Panc1 (cell line): Measurements from ENCODE around the gene CYB5R3. TPM values are rescaled to one million over a fixed set of nuclear protein-coding genes. Genes with fewer than 3 reads are reported as not detected.

Experiments used
- ATAC-seq: fragments of 200-7000 bp; cut with Tn5 transposase; 2 replicates; pipeline ENCODE4 v1.9.1; 2020; ENCODE audit warnings: mild to moderate bottlenecking, moderate library complexity
- BruUV-seq: library from RNA; stranded (reverse); fragments of 400-500 nt; replicated peaks from 2 replicates; lab custom pipeline; 2021; lab: Mats Ljungman, UMichigan
- CTCF ChIA-PET: fragments of 300-600 bp; sonication (Branson Sonifier 250); formaldehyde crosslinking; loops from one replicate; lab custom pipeline; 2022; ENCODE audit warnings: antibody characterized with exemption; lab: Charles Lee
- POLR2A ChIA-PET: fragments of 300-600 bp; sonication (Branson Sonifier 250); formaldehyde crosslinking; loops from one replicate; lab custom pipeline; 2022; ENCODE audit warnings: antibody characterized with exemption; lab: Charles Lee
- DNase-seq: peaks from one replicate; pipeline ENCODE4 v3.0.0-alpha.2; 2010; ENCODE audit warnings: low read depth, low spot score
- H3K27ac ChIP-seq: 2 replicates; pipeline ENCODE4 v1.5.1; 2011; ENCODE audit warnings: mild to moderate bottlenecking, low read length, inconsistent platforms
- H3K27me3 ChIP-seq: fragments of 200-500 bp; sonication (Bioruptor generic); 2 replicates; pipeline ENCODE4 v1.6.0; 2014; ENCODE audit warnings: low read length, inconsistent platforms; ENCODE audit not compliant: control insufficient read depth, insufficient read depth
- H3K36me3 ChIP-seq: fragments of 200-500 bp; sonication (Bioruptor generic); 2 replicates; pipeline ENCODE4 v1.5.1; 2014; ENCODE audit warnings: inconsistent platforms, mild to moderate bottlenecking, low read length, moderate library complexity; ENCODE audit not compliant: control insufficient read depth, insufficient read depth
- H3K4me1 ChIP-seq: 2 replicates; pipeline ENCODE4 v1.5.1; 2011; ENCODE audit warnings: inconsistent platforms, mild to moderate bottlenecking, low read length, moderate library complexity; ENCODE audit not compliant: control insufficient read depth, insufficient read depth
- H3K4me3 ChIP-seq, 2 experiments: 2 replicates each; pipeline ENCODE4 v1.5.1; 2011 to 2012; ENCODE audit warnings: low read depth in 2 of 2, low read length in 2 of 2, mild to moderate bottlenecking in 2 of 2, inconsistent platforms in 1 of 2, moderate library complexity in 1 of 2
- H3K9me3 ChIP-seq: fragments of 200-500 bp; sonication (Bioruptor generic); 2 replicates; pipeline ENCODE4 v1.5.1; 2014; ENCODE audit warnings: low read depth, mild to moderate bottlenecking, inconsistent platforms, low read length, moderate library complexity; ENCODE audit not compliant: control insufficient read depth, insufficient read depth
- CTCF ChIP-seq: fragments of 450-650 bp; IDR thresholded peaks from 2 replicates; pipeline ENCODE4 v1.5.1; 2017; ENCODE audit warnings: mild to moderate bottlenecking
- POLR2AphosphoS5 ChIP-seq: IDR thresholded peaks from 2 replicates; pipeline ENCODE4 v1.6.1; 2012; ENCODE audit warnings: mild to moderate bottlenecking, low read depth, low read length, moderate library complexity
- REST ChIP-seq, 2 experiments: IDR thresholded peaks; 2 replicates each; pipeline ENCODE4 v1.6.1; 2011 to 2012; ENCODE audit warnings: low read depth in 2 of 2, control low read depth in 1 of 2, low read length in 1 of 2, mild to moderate bottlenecking in 1 of 2, moderate library complexity in 1 of 2; ENCODE audit not compliant: insufficient read depth in 1 of 2
- SIN3A ChIP-seq: IDR thresholded peaks from 2 replicates; pipeline ENCODE4 v1.6.1; 2012; ENCODE audit warnings: low read depth, mild to moderate bottlenecking, low read length, moderate library complexity, borderline replicate concordance; ENCODE audit not compliant: insufficient read depth
- TCF7L2 ChIP-seq: IDR thresholded peaks from 2 replicates; pipeline ENCODE4 v1.6.1; 2011; ENCODE audit warnings: mild to moderate bottlenecking, low read depth, low read length, inconsistent platforms
- in situ Hi-C: cut with HindIII; loops from 2 replicates; pipeline ENCODE4 v1.10.0; 2016; ENCODE audit warnings: low sequenced_read_pairs, low pct_unique_long_range_greater_than_20kb
- intact Hi-C: fragments of 100-400 bp; cut with micrococcal nuclease; formaldehyde crosslinking; loops from one replicate; pipeline ENCODE4 v1.10.0; 2022; ENCODE audit not compliant: unreplicated experiment
- total RNA-seq: library from RNA; stranded (reverse); gene quantifications from one replicate; pipeline ENCODE4 v1.2.1, GENCODE V29; 2021; ENCODE audit not compliant: unreplicated experiment

Gene CYB5R3
- total RNA-seq, 1 experiment from 2014 or later, result 102 TPM

GRCh38 chr22:42602470-42602869 lies 46.7 kb downstream of the CYB5R3 start:
- Histone ChIP-seq H3K27me3 (no peaks in the 10 kb centered on the region), H3K27ac (no peak overlapping the region), H3K36me3 (peaks cover 12% of the 10 kb centered on the region; the same call in 1 of the 2 replicates), H3K9me3 (no peaks in the 10 kb centered on the region), H3K4me3 (no peak overlapping the region), H3K4me1 (no peaks in the 10 kb centered on the region)
- intact Hi-C loops, result no loop called here
- BruUV-seq, result no TSS peak
- POLR2A ChIA-PET, result no interaction called here
- no peak for TF ChIP-seq POLR2AphosphoS5
- TF ChIP-seq TCF7L2, result no peak
- no peak for TF ChIP-seq CTCF
- no peak for TF ChIP-seq SIN3A
- no peak for TF ChIP-seq REST (IDR thresholded peaks at IDR 0.05; ENCODE audit: insufficient read depth in 1 of 2, low read depth in 2 of 2, low read length in 1 of 2)
- CTCF ChIA-PET, result no interaction called here
- no peak for DNase-seq
- in situ Hi-C loops, result no loop called here
- ATAC-seq, result no peak

GRCh38 chr22:42601879-42602465 lies 47.2 kb downstream of the CYB5R3 start:
- TF ChIP-seq TCF7L2 (no peak), CTCF (no peak)
- Histone ChIP-seq H3K27me3 (no peaks in the 10 kb centered on the region), H3K27ac (no peak overlapping the region), H3K9me3 (no peaks in the 10 kb centered on the region), H3K4me3 (no peak overlapping the region), H3K4me1 (no peaks in the 10 kb centered on the region), H3K36me3 (peaks cover 12% of the 10 kb centered on the region; the same call in 1 of the 2 replicates)
- in situ Hi-C loops, result no loop called here
- ATAC-seq (no peak), DNase-seq (no peak)
- TSS peak; percentile 19 for BruUV-seq
- CTCF ChIA-PET, result no interaction called here
- intact Hi-C loops, result no loop called here
- POLR2A ChIA-PET, result no interaction called here
